ENCODE results near the gene SNW1.
A peak's percentile ranks its signal among the peaks of the same experiment; 100 is the strongest.
"Not testable (repeated sequence)": the region's sequence is repeated elsewhere in the genome, so short reads cannot be mapped to it uniquely, and the experiment has no call there.

The SNW1 gene

DNA sequence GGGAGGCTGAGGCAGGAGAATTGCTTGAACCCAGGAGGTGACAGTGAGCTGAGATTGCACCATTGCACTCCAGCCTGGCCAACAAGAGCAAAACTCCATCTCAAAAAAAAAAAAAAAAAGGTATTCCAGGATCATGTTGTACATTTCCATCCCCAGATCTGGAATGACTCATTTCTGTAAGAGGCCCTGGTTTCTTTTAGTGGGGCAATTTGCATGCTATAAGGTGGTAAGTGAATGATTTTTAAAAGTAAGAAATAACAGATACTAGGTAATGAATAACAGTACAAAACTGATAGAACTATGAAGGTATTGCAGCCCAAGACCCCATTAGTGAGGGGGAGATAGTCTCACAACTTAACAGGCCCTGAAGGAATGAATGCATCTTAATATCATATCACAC is 21.2 kb upstream of the SNW1 start:
- in situ Hi-C loops (cut with MboI; ENCODE audit: low pct_unique_long_range_greater_than_20kb, low sequenced_read_pairs, unreplicated experiment), result no loop called here
- DNase-seq (ENCODE audit: low spot score), result no peak
- TF ChIP-seq, protein P1, sequence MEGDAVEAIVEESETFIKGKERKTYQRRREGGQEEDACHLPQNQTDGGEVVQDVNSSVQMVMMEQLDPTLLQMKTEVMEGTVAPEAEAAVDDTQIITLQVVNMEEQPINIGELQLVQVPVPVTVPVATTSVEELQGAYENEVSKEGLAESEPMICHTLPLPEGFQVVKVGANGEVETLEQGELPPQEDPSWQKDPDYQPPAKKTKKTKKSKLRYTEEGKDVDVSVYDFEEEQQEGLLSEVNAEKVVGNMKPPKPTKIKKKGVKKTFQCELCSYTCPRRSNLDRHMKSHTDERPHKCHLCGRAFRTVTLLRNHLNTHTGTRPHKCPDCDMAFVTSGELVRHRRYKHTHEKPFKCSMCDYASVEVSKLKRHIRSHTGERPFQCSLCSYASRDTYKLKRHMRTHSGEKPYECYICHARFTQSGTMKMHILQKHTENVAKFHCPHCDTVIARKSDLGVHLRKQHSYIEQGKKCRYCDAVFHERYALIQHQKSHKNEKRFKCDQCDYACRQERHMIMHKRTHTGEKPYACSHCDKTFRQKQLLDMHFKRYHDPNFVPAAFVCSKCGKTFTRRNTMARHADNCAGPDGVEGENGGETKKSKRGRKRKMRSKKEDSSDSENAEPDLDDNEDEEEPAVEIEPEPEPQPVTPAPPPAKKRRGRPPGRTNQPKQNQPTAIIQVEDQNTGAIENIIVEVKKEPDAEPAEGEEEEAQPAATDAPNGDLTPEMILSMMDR (IDR thresholded peaks at IDR 0.05; ENCODE audit: extremely low read depth, insufficient read depth, missing control alignments), result no peak

DNA sequence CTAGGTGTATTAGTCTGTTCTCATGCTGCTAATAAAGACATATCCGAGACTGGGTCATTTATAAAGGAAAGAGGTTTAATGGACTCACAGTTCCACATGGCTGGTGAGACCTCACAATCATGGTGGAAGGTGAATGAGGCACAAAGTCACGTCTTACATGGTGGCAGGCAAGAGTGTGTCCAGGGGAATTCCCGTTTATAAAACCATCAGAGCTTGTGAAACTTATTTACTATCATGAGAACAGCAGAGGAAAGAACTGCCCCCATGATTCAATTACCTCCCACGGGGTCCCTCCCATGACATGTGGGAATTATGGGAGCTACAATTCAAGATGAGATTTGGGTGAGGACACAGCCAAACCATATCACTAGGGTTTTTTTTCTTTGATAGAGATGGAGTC is 13.0 kb upstream of the SNW1 start:
- in situ Hi-C loops (cut with MboI; ENCODE audit: low pct_unique_long_range_greater_than_20kb, low sequenced_read_pairs, unreplicated experiment); DNase-seq (ENCODE audit: low spot score): not testable (repeated sequence)

DNA sequence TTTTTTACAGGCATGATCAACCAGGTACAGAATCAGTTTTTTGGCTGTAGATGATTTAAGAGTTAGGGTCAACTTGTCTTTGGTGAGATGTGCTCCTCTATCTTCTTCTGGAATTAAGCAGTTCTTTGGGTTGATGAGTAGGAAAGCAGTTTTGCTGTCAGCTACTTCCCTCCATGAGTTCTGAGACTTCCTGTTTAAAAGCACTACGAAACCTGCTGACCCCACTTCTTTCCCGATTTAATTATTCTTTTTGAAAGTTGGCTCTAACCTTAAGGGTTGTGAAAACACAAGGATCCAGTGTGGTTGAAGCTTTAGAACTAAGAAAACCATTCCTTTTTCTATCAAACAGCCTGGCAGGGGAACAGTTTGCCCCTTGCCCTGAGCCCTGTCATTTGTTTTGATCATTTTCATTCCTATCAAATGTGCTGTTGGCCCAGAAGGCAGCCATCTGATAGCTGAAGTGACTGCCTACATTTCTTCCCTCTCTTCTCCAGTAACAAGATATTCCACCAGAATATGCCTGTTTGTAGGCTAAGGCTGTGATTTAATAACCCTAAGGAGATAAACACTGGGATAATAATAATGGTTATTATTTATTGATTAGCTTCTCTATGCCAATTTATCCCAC is 7.6 kb upstream of the SNW1 start:
- DNase-seq (ENCODE audit: low spot score); in situ Hi-C loops (cut with MboI; ENCODE audit: low pct_unique_long_range_greater_than_20kb, low sequenced_read_pairs, unreplicated experiment): not testable (repeated sequence)

DNA sequence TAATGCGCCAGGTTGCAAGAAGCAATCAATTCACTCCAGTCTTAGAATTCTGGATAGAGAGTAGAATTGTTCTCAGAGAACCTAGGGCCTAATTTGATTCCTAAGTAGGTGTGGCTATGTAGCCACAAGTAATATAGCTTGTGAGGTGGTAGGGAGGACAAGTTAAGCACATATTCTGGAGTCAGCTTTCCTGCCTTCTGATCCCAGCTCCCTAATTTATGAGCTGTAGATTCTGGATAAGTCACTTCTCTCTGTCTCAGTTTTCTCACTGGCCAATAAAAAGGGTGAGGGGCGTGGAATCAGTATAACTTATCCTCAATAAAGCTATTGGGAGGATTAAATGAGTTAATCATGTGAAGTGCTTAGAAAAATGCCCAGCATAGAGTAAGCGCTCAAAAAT is 3.0 kb upstream of the SNW1 start:
- in situ Hi-C loops (cut with MboI; ENCODE audit: low pct_unique_long_range_greater_than_20kb, low sequenced_read_pairs, unreplicated experiment), result no loop called here
- DNase-seq (ENCODE audit: low spot score), result no peak
- TF ChIP-seq, protein P1 (IDR thresholded peaks at IDR 0.05; ENCODE audit: extremely low read depth, insufficient read depth, missing control alignments), result no peak

DNA sequence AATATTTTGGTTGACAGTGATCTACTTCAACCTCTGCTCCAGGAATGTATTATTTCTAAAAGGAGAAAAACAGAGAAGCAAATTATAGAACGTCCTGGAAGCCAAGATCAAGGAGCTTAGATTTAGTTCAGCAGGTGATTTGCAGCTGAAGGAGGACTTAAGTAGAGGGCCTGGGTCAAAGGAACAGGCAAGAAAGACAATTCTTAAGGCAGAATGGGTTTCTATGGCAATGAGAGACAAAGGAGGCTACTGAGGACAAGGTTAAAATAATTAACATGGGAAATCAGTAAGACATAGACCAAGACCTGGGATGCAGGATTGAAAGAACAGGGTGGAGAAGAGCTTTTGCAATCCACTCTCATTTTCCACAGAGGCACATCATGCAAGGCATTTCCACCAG is 2.4 kb upstream of the SNW1 start:
- no peak for DNase-seq (ENCODE audit: low spot score)
- TF ChIP-seq, protein P1 (IDR thresholded peaks at IDR 0.05; ENCODE audit: extremely low read depth, insufficient read depth, missing control alignments), result no peak
- in situ Hi-C loops (cut with MboI; ENCODE audit: low pct_unique_long_range_greater_than_20kb, low sequenced_read_pairs, unreplicated experiment), result no loop called here

DNA sequence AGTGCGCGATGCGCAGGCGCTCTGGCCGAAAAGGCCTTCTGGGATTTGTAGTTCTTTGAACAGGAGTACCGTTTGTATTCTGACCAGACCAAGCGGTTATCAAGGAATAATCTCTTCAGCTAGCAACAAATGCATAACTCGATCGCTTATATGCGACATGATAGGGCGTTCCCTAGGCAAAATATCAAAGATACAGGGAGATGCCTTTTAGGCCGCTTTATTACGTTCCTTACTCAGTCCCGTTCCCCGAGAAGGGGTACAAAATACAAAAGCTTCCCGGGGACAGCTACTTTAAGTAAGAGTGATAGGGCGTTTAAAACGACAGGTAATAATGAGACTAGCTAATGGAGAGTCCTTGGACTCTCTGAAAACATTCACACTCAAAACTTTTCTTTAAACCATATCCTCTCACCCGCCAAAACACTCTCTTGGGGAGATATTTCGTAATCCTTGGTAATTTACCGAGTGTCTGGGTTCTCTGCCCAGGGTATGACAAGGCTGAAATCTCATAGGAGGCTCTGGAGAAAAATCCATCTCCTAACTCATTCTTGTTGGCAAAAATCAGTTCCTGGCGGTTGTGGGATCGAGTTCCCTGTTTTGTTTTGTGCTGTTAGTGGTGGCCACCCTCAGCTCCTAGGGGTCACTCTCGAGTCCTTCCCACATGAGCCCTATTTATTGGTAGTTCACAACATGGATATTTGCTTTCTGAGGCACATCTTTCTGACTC is 412 bp upstream of the SNW1 start:
- in situ Hi-C loops (cut with MboI; ENCODE audit: low pct_unique_long_range_greater_than_20kb, low sequenced_read_pairs, unreplicated experiment), result no loop called here
- DNase-seq (ENCODE audit: low spot score), result no peak
- TF ChIP-seq, protein P1 (IDR thresholded peaks at IDR 0.05; ENCODE audit: extremely low read depth, insufficient read depth, missing control alignments), result peak; percentile 38

DNA sequence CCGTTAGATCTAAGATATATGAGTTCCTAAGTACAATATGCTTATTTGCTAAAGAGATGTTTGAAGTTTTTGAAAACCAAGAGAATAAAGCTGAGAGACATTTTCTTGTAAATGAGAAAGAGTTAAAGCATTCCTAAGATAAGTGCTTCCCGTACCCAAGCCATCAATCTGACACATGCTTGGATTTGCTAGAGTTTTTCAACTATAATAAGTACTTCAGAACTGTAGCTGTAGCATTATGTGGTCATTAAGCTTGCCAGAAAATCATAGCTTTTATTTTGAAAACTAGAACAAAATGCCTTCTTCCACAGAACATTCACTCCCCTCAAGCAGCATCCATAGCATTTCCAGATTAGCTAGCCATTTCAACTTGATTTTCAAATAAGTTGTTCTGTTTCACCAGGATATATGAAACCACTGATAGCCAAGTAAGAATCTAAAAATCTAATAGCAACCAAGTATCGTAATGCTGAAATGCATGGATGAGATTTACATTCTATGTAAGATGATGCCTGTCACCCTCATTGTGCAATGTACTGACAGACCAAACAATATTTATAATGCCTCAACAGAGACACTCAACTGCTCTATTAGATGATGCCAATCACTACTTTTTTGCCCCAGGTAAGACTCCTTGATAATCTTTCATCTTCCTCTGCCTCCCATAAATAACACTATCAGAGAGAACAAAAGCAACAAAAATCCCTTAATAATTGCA is 8.0 kb downstream of the SNW1 start:
- TF ChIP-seq, protein P1 (IDR thresholded peaks at IDR 0.05; ENCODE audit: extremely low read depth, insufficient read depth, missing control alignments), result no peak
- no peak for DNase-seq (ENCODE audit: low spot score)
- in situ Hi-C loops (cut with MboI; ENCODE audit: low pct_unique_long_range_greater_than_20kb, low sequenced_read_pairs, unreplicated experiment), result no loop called here
